Fibroblast of skin of scalp (primary cell): ENCODE measurements around the gene EMD. TPM values are rescaled to one million over a fixed set of nuclear protein-coding genes. Genes with fewer than 3 reads are reported as not detected.
"Not testable (repeated sequence)": the region's sequence is repeated elsewhere in the genome, so short reads cannot be mapped to it uniquely, and the experiment has no call there.

Experiments
- DNase-seq: peaks from one replicate; pipeline ENCODE4 v3.0.0-alpha.2; 2013
- polyA plus RNA-seq, 2 experiments: library from polyadenylated mRNA; unstranded; fragments of 120-200 nt; gene quantifications; one replicate each; pipeline ENCODE4 v1.2.1, GENCODE V29; 2013; ENCODE audit not compliant: insufficient read length in 2 of 2

EMD gene
- polyA plus RNA-seq (2013, experiment 1 of 2; ENCODE audit: insufficient read length): 144 TPM
- polyA plus RNA-seq (2013, experiment 2 of 2; ENCODE audit: insufficient read length): 137 TPM

- DNase-seq: peak; percentile 98
These were observed at the start of gene EMD for GRCh38 chrX:154378799-154379568. Gene EMD (plus strand): TSS chrX:154379295. CDS start chrX:154379485, 190 bp downstream.

- DNase-seq: no peak
These were observed 46.5 kb upstream of the EMD start for GRCh38 chrX:154332561-154332960.

GRCh38 chrX:154333116-154333515 lies 46.0 kb upstream of the EMD start:
- DNase-seq: no peak

GRCh38 chrX:154333837-154334271 lies 45.2 kb upstream of the EMD start:
- DNase-seq: no peak

GRCh38 chrX:154334496-154334895 lies 44.6 kb upstream of the EMD start:
- DNase-seq: peak; percentile 13

- DNase-seq: not testable (repeated sequence)
These were observed 37.4 kb upstream of the EMD start for GRCh38 chrX:154341399-154342298.

GRCh38 chrX:154343063-154343462 lies 36.0 kb upstream of the EMD start:
- not testable (repeated sequence) for DNase-seq

GRCh38 chrX:154343620-154344019 lies 35.5 kb upstream of the EMD start:
- not testable (repeated sequence) for DNase-seq

GRCh38 chrX:154348114-154348531 lies 31.0 kb upstream of the EMD start:
- peak; percentile 57 for DNase-seq

- DNase-seq: peak; percentile 13
These were observed 30.3 kb upstream of the EMD start for GRCh38 chrX:154348646-154349358.

- DNase-seq: peak; percentile 11
These were observed 29.6 kb upstream of the EMD start for GRCh38 chrX:154349359-154349935.

- DNase-seq: no peak
These were observed 29.1 kb upstream of the EMD start for GRCh38 chrX:154349979-154350378.

- peak; percentile 7 for DNase-seq
These were observed 28.5 kb upstream of the EMD start for GRCh38 chrX:154350429-154351182.

GRCh38 chrX:154351183-154352011 lies 27.7 kb upstream of the EMD start:
- DNase-seq: peak; percentile 3

GRCh38 chrX:154352012-154352401 lies 27.1 kb upstream of the EMD start:
- no peak for DNase-seq

GRCh38 chrX:154352466-154352865 lies 26.6 kb upstream of the EMD start:
- DNase-seq: peak; percentile 1

GRCh38 chrX:154353172-154353843 lies 25.8 kb upstream of the EMD start:
- DNase-seq: peak; percentile 5

GRCh38 chrX:154354013-154354412 lies 25.1 kb upstream of the EMD start:
- peak; percentile 7 for DNase-seq

GRCh38 chrX:154354516-154354915 lies 24.6 kb upstream of the EMD start:
- peak; percentile 2 for DNase-seq
